GM13977 (cell line): ENCODE results near the gene DNAH6.
"Not testable (repeated sequence)": the region's sequence is repeated elsewhere in the genome, so short reads cannot be mapped to it uniquely, and the experiment has no call there.

ENCODE experiments used
- DNase-seq: peaks from one replicate; pipeline ENCODE4 v3.0.0; 2012; ENCODE audit warnings: low spot score
- CTCF ChIP-seq: IDR thresholded peaks from 2 replicates; pipeline ENCODE4 v1.5.1; 2012; ENCODE audit warnings: mild to moderate bottlenecking, control low read depth; ENCODE audit not compliant: insufficient read depth; ENCODE audit errors: extremely low read depth, missing control alignments
- in situ Hi-C: fragments of 300-500 bp; cut with MboI; formaldehyde crosslinking; loops from one replicate; pipeline ENCODE4 v1.12.0; 2022; ENCODE audit warnings: low sequenced_read_pairs, low pct_unique_long_range_greater_than_20kb, mixed read lengths, inconsistent platforms; ENCODE audit not compliant: unreplicated experiment

DNAH6 gene

GRCh38 chr2:84516234-84516986, at the start of gene DNAH6:
Gene DNAH6 (plus strand): TSS chr2:84516498. CDS start chr2:84517827, 1,329 bp downstream.
- DNase-seq, result peak; percentile 43

GRCh38 chr2:84467389-84467788, 48.9 kb upstream of the DNAH6 start:
- in situ Hi-C loops, result no loop called here
- no peak for DNase-seq
- TF ChIP-seq CTCF, result no peak

More at GRCh38 chr2:84516234-84516986, at the start of gene DNAH6:
- TF ChIP-seq CTCF, result no peak
- in situ Hi-C loops, result no loop called here

GRCh38 chr2:84472423-84472822, 43.9 kb upstream of the DNAH6 start:
- in situ Hi-C loops, DNase-seq: not testable (repeated sequence)

GRCh38 chr2:84472856-84473565, 43.3 kb upstream of the DNAH6 start:
- no peak for DNase-seq
- no peak for TF ChIP-seq CTCF
- in situ Hi-C loops, result no loop called here

- DNase-seq, result no peak
- TF ChIP-seq CTCF, result no peak
- in situ Hi-C loops, result no loop called here
These were observed 42.1 kb upstream of the DNAH6 start for GRCh38 chr2:84474176-84474575.

- no peak for DNase-seq
- TF ChIP-seq CTCF, result no peak
- in situ Hi-C loops, result loop anchor here (25.0 kb wide), 1 partner anchor 809 kb away; no protein-coding TSS in a partner anchor
These were observed 38.4 kb upstream of the DNAH6 start for GRCh38 chr2:84477886-84478285.

GRCh38 chr2:84478867-84479266, 37.4 kb upstream of the DNAH6 start:
- in situ Hi-C loops, result loop anchor here (25.0 kb wide), 1 partner anchor 808 kb away; no protein-coding TSS in a partner anchor
- DNase-seq, result no peak
- TF ChIP-seq CTCF, result no peak
